Activated naive CD4-positive, alpha-beta T cell (primary cell): ENCODE data around the gene TMEM120B.
"Not testable (repeated sequence)": the region's sequence is repeated elsewhere in the genome, so short reads cannot be mapped to it uniquely, and the experiment has no call there.

Source experiments
- DNase-seq, 4 experiments: peaks; one replicate each; lab custom pipeline; 2025; lab: John Stamatoyannopoulos, UW

The TMEM120B gene

GRCh38 chr12:121712461-121713256 is at the start of gene TMEM120B:
Gene TMEM120B (plus strand): TSS chr12:121712752. CDS start chr12:121712896, 144 bp downstream.
- peak; percentile 59 to 79 (median 68) for DNase-seq

- DNase-seq: no peak
Observed at GRCh38 chr12:121663610-121663929, 49.0 kb upstream of the TMEM120B start.

GRCh38 chr12:121666829-121667228 is 45.7 kb upstream of the TMEM120B start:
- DNase-seq: not testable (repeated sequence)

GRCh38 chr12:121668750-121669520 is 43.6 kb upstream of the TMEM120B start:
- peak in 3 of 4 experiments; percentile 21 to 49 (median 35) for DNase-seq

- DNase-seq: no peak
Observed at GRCh38 chr12:121669521-121669900, 43.0 kb upstream of the TMEM120B start, which contains the start of gene MORN3. Gene MORN3 (minus strand): TSS chr12:121669654. CDS start chr12:121669483, 171 bp downstream.

GRCh38 chr12:121673013-121673511 is 39.5 kb upstream of the TMEM120B start:
- DNase-seq: no peak

GRCh38 chr12:121676190-121676589 is 36.4 kb upstream of the TMEM120B start:
- no peak for DNase-seq

- no peak for DNase-seq
Observed at GRCh38 chr12:121678305-121678704, 34.2 kb upstream of the TMEM120B start.

GRCh38 chr12:121678716-121679300 is 33.7 kb upstream of the TMEM120B start:
- no peak for DNase-seq

GRCh38 chr12:121679661-121680197 is 32.8 kb upstream of the TMEM120B start:
- DNase-seq: not testable (repeated sequence)

- no peak for DNase-seq
Observed at GRCh38 chr12:121688966-121689365, 23.6 kb upstream of the TMEM120B start.

- no peak for DNase-seq
Observed at GRCh38 chr12:121689430-121689829, 23.1 kb upstream of the TMEM120B start.

- not testable (repeated sequence) for DNase-seq
Observed at GRCh38 chr12:121692744-121693143, 19.8 kb upstream of the TMEM120B start.

- DNase-seq: no peak
Observed at GRCh38 chr12:121693155-121693687, 19.3 kb upstream of the TMEM120B start.

- DNase-seq: no peak
Observed at GRCh38 chr12:121697093-121697698, 15.4 kb upstream of the TMEM120B start.

GRCh38 chr12:121697861-121698260 is 14.7 kb upstream of the TMEM120B start:
- not testable (repeated sequence) for DNase-seq

GRCh38 chr12:121701667-121702277 is 10.8 kb upstream of the TMEM120B start:
- no peak for DNase-seq

- DNase-seq: no peak
Observed at GRCh38 chr12:121702944-121703343, 9.6 kb upstream of the TMEM120B start.

GRCh38 chr12:121705514-121705913 is 7.0 kb upstream of the TMEM120B start:
- DNase-seq: no peak

- no peak for DNase-seq
Observed at GRCh38 chr12:121708313-121709063, 4.1 kb upstream of the TMEM120B start.
